Right lobe of liver (tissue), 6 donors: ENCODE measurements around the gene MTMR4. TPM values are rescaled to one million over a fixed set of nuclear protein-coding genes. Genes with fewer than 3 reads are reported as not detected.

ENCODE experiments used
- ATAC-seq, 4 donors: fragments of 200-7000 bp; cut with Tn5 transposase; one replicate each; pipeline ENCODE4 v1.9.1; 2020; ENCODE audit warnings: mild to moderate bottlenecking in 4 of 4, moderate library complexity in 4 of 4
- DNase-seq, 3 donors: peaks; one replicate each; pipeline ENCODE4 v3.0.0-alpha.2; 2020
- H3K27ac ChIP-seq, 3 donors: fragments of 200-600 bp; one replicate each; pipeline ENCODE4 v1.8.0; 2022
- H3K27me3 ChIP-seq, 2 donors: fragments of 200-600 bp; one replicate each; pipeline ENCODE4 v1.8.0; 2022
- H3K36me3 ChIP-seq, 4 donors: fragments of 200-600 bp; sonication (generic) in 1 of 4; one replicate each; pipeline versions ENCODE4 v1.5.1 to v1.8.0; 2017 to 2022; ENCODE audit warnings: control low read depth in 1 of 4
- H3K4me1 ChIP-seq, 4 donors: fragments of 200-600 bp; sonication (generic) in 1 of 4; one replicate each; pipeline versions ENCODE4 v1.5.1 to v1.8.0; 2017 to 2022; ENCODE audit warnings: control low read depth in 1 of 4
- H3K4me3 ChIP-seq, 3 donors: fragments of 200-600 bp; one replicate each; pipeline ENCODE4 v1.8.0; 2022
- H3K9me3 ChIP-seq, 4 donors: fragments of 200-600 bp; sonication (generic) in 1 of 4; one replicate each; pipeline versions ENCODE4 v1.5.1 to v1.8.0; 2017 to 2022; ENCODE audit warnings: control low read depth in 1 of 4
- CTCF ChIP-seq, 4 donors: fragments of 200-600 bp in 3 of 4; fragments of 450-650 bp in 1 of 4; IDR thresholded peaks; one replicate each; pipeline versions ENCODE4 v1.5.1 to v1.8.0; 2016 to 2022; ENCODE audit warnings: antibody characterized with exemption in 4 of 4, mild to moderate bottlenecking in 2 of 4
- POLR2A ChIP-seq: fragments of 450-650 bp; IDR thresholded peaks from one replicate; pipeline ENCODE4 v1.6.1; 2017; ENCODE audit warnings: antibody characterized with exemption, mild to moderate bottlenecking
- WGBS: methylation state at CpG from one replicate; pipeline ENCODE4 v1.1.6; 2018; ENCODE audit warnings: low coverage, low lambda C conversion rate; ENCODE audit not compliant: insufficient coverage; ENCODE audit errors: missing lambda C conversion rate; 5-methylcytosine and 5-hydroxymethylcytosine counted together
- intact Hi-C, 2 donors: fragments of 100-400 bp; cut with DNase I; formaldehyde crosslinking; loops; one replicate each; pipeline versions ENCODE4 v1.11.2 to v1.14.1; 2022
- total RNA-seq, 6 experiments: library from RNA; depleted of rRNA in 2 of 6; stranded (reverse); fragments of >200 nt in 2 of 6; fragmentation: NEBNext Ultra II Directional in 3 of 6; extraction: Animal tissue kit (Norgen Biotek cat#: 25700) in 3 of 6; gene quantifications; one replicate each; pipeline versions ENCODE4 v1.1.0 to v1.2.4, GENCODE V29; 2016 to 2023
- donor health status: DM: no; HTN: yes; CAD: no.
- donor health status: DM: no; HTN: no; CAD: no.
- donor health status: DM: no; HTN: no; CAD: no.
- donor health status: DM: no; HTN: yes; CAD: no.
- donor health status: DM: no; HTN: yes; CAD: no.

The MTMR4 gene
- total RNA-seq, 6 experiments from 2014 or later: 46.4 to 101 (median 59.7) TPM

GRCh38 chr17:58475985-58476384, 38.5 kb downstream of the MTMR4 start:
- Histone ChIP-seq H3K27me3 (no peaks in the 10 kb centered on the region), H3K36me3 (no peaks in the 10 kb centered on the region), H3K4me3 (no peak overlapping the region), H3K9me3 (no peaks in the 10 kb centered on the region), H3K4me1 (no peaks in the 10 kb centered on the region), H3K27ac (no peak overlapping the region)
- ATAC-seq (no peak), DNase-seq (no peak)
- TF ChIP-seq CTCF (IDR thresholded peaks at IDR 0.05): no peak
- no peak for TF ChIP-seq POLR2A
- intact Hi-C loops: no loop called here

GRCh38 chr17:58470356-58470755, 44.1 kb downstream of the MTMR4 start:
- H3K4me3 ChIP-seq: no peak overlapping the region
- no peak for TF ChIP-seq CTCF (IDR thresholded peaks at IDR 0.05)
- TF ChIP-seq POLR2A: no peak
- DNase-seq: no peak
- intact Hi-C loops: no loop called here
- H3K4me1 ChIP-seq: no peaks in the 10 kb centered on the region
- no peak overlapping the region for H3K27ac ChIP-seq
- ATAC-seq: no peak
- no peaks in the 10 kb centered on the region for H3K27me3 ChIP-seq
- no peaks in the 10 kb centered on the region for H3K9me3 ChIP-seq
- no peaks in the 10 kb centered on the region for H3K36me3 ChIP-seq
- whole genome bisulfite sequencing: 96% methylated on average over 6 of the region's 6 CpGs

GRCh38 chr17:58468944-58469343, 45.5 kb downstream of the MTMR4 start:
- intact Hi-C loops: no loop called here
- 61% methylated on average over 3 of the region's 3 CpGs for WGBS
- Histone ChIP-seq H3K27ac (no peak overlapping the region), H3K9me3 (no peaks in the 10 kb centered on the region), H3K4me1 (no peaks in the 10 kb centered on the region), H3K36me3 (no peaks in the 10 kb centered on the region), H3K4me3 (no peak overlapping the region), H3K27me3 (no peaks in the 10 kb centered on the region)
- no peak for ATAC-seq
- TF ChIP-seq POLR2A (no peak), CTCF (IDR thresholded peaks at IDR 0.05) (no peak)
- DNase-seq: no peak

- no peak for ATAC-seq
- intact Hi-C loops: no loop called here
These were observed 58.9 kb downstream of the MTMR4 start for GRCh38 chr17:58455491-58455890.

More at GRCh38 chr17:58455491-58455890, 58.9 kb downstream of the MTMR4 start:
- no peaks in the 10 kb centered on the region for H3K27me3 ChIP-seq
- H3K27ac ChIP-seq: no peak overlapping the region
- H3K9me3 ChIP-seq: no peaks in the 10 kb centered on the region
- no peak overlapping the region for H3K4me3 ChIP-seq
- TF ChIP-seq POLR2A: no peak
- TF ChIP-seq CTCF (IDR thresholded peaks at IDR 0.05): no peak
- no peak for DNase-seq
- H3K4me1 ChIP-seq: no peaks in the 10 kb centered on the region
- no peaks in the 10 kb centered on the region for H3K36me3 ChIP-seq
